CD4-positive, alpha-beta T cell (primary cell): Measurements from ENCODE around the gene FBXO30. TPM values are rescaled to one million over a fixed set of nuclear protein-coding genes. Genes with fewer than 3 reads are reported as not detected.

Experiments used
- ATAC-seq: fragments of 200-7000 bp; cut with Tn5 transposase; one replicate; pipeline ENCODE4 v1.10.0; 2022; ENCODE audit warnings: mild to moderate bottlenecking; ENCODE audit not compliant: poor library complexity
- CTCF ChIA-PET: fragments of 350-600 bp; sonication (Branson Sonifier 250); formaldehyde crosslinking; loops from one replicate; lab custom pipeline; 2021; ENCODE audit warnings: antibody characterized with exemption, inconsistent platforms; lab: Charles Lee
- POLR2A ChIA-PET: fragments of 350-600 bp; sonication (Branson Sonifier 250); formaldehyde crosslinking; loops from one replicate; lab custom pipeline; 2021; ENCODE audit warnings: antibody characterized with exemption, inconsistent platforms; lab: Charles Lee
- DNase-seq, 14 experiments: peaks; one replicate each; pipeline ENCODE4 v3.0.0-alpha.2; 2013 to 2020; ENCODE audit warnings: mixed read lengths in 2 of 14
- H3K27ac ChIP-seq, 2 donors: one replicate each; pipeline versions ENCODE4 v1.5.1 to v1.7.0; 2013; ENCODE audit warnings: low read length in 2 of 2, low read depth in 1 of 2, mild to moderate bottlenecking in 1 of 2
- H3K27me3 ChIP-seq, 2 experiments: 1 replicate in 1 of 2; 2 replicates in 1 of 2; pipeline versions ENCODE4 v1.6.1 to v1.7.0; 2013; ENCODE audit warnings: low read length in 2 of 2, control low read depth in 1 of 2, mild to moderate bottlenecking in 1 of 2, moderate library complexity in 1 of 2; ENCODE audit not compliant: insufficient read depth in 2 of 2, control insufficient read depth in 1 of 2
- H3K36me3 ChIP-seq: one replicate; pipeline ENCODE4 v1.6.1; 2013; ENCODE audit warnings: low read length, control low read depth; ENCODE audit not compliant: insufficient read depth
- H3K4me1 ChIP-seq: one replicate; pipeline ENCODE4 v1.6.1; 2013; ENCODE audit warnings: low read length, control low read depth; ENCODE audit not compliant: insufficient read depth
- H3K4me3 ChIP-seq: one replicate; pipeline ENCODE4 v1.5.1; 2013; ENCODE audit warnings: mild to moderate bottlenecking, low read length, moderate library complexity
- H3K9me3 ChIP-seq, 2 experiments: 1 replicate in 1 of 2; 2 replicates in 1 of 2; pipeline versions ENCODE4 v1.6.1 to v1.7.0; 2013; ENCODE audit warnings: low read length in 2 of 2, mild to moderate bottlenecking in 2 of 2, control low read depth in 1 of 2, moderate library complexity in 1 of 2; ENCODE audit not compliant: control insufficient read depth in 1 of 2, insufficient read depth in 1 of 2
- H3K27ac Mint-ChIP-seq: one replicate; pipeline ENCODE4 v1.8.0; 2020; ENCODE audit warnings: mixed read lengths
- H3K27me3 Mint-ChIP-seq: one replicate; pipeline ENCODE4 v1.8.0; 2021; ENCODE audit warnings: mixed read lengths
- H3K36me3 Mint-ChIP-seq: one replicate; pipeline ENCODE4 v1.8.0; 2021; ENCODE audit warnings: low read depth, mixed read lengths
- H3K4me1 Mint-ChIP-seq: one replicate; pipeline ENCODE4 v1.8.0; 2021; ENCODE audit warnings: low read depth, mixed read lengths
- H3K4me3 Mint-ChIP-seq: one replicate; pipeline ENCODE4 v1.8.0; 2020; ENCODE audit warnings: mild to moderate bottlenecking, mixed read lengths
- H3K9me3 Mint-ChIP-seq: one replicate; pipeline ENCODE4 v1.8.0; 2020; ENCODE audit warnings: mixed read lengths
- intact Hi-C, 2 experiments: fragments of 100-400 bp; cut with DNase I in 1 of 2; cut with micrococcal nuclease in 1 of 2; formaldehyde crosslinking; loops; one replicate each; pipeline versions ENCODE4 v1.15.1 to v1.9.0; 2023 to 2025; cut with DNase I, micrococcal nuclease
- polyA plus RNA-seq, 2 donors: library from polyadenylated mRNA; unstranded; fragments of 120-200 nt; gene quantifications; one replicate each; pipeline ENCODE4 v1.2.1, GENCODE V29; 2013
- total RNA-seq, 174 experiments: library from RNA in 2 of 174; stranded (reverse) in 2 of 174; gene quantifications; one replicate each; pipeline ENCODE4 v1.2.3 and lab custom pipeline; 2021 to 2026
- TF ChIP-seq, protein P1 (sequence below): fragments of 200-600 bp; IDR thresholded peaks from one replicate; pipeline ENCODE4 v1.8.0; 2022; ENCODE audit warnings: antibody characterized with exemption, mild to moderate bottlenecking

FBXO30 gene, protein sequence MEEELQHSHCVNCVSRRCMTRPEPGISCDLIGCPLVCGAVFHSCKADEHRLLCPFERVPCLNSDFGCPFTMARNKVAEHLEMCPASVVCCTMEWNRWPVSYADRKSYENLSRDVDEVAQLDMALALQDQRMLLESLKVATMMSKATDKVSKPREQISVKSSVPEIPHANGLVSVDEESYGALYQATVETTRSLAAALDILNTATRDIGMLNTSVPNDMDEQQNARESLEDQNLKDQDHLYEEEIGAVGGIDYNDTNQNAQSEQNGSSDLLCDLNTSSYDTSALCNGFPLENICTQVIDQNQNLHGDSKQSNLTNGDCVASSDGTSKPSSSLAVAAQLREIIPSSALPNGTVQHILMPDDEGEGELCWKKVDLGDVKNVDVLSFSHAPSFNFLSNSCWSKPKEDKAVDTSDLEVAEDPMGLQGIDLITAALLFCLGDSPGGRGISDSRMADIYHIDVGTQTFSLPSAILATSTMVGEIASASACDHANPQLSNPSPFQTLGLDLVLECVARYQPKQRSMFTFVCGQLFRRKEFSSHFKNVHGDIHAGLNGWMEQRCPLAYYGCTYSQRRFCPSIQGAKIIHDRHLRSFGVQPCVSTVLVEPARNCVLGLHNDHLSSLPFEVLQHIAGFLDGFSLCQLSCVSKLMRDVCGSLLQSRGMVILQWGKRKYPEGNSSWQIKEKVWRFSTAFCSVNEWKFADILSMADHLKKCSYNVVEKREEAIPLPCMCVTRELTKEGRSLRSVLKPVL
- 1 to 10 TPM; 1.3 to 1.4 TPM for total RNA-seq
- polyA plus RNA-seq (2013, experiment 1 of 2), result 4.4 TPM
- 3.8 TPM for polyA plus RNA-seq (2013, experiment 2 of 2)
- total RNA-seq (lab: John Stamatoyannopoulos, UW), result 8.1 to 62.7 (median 26.5) reads per million in 172 experiments

DNA sequence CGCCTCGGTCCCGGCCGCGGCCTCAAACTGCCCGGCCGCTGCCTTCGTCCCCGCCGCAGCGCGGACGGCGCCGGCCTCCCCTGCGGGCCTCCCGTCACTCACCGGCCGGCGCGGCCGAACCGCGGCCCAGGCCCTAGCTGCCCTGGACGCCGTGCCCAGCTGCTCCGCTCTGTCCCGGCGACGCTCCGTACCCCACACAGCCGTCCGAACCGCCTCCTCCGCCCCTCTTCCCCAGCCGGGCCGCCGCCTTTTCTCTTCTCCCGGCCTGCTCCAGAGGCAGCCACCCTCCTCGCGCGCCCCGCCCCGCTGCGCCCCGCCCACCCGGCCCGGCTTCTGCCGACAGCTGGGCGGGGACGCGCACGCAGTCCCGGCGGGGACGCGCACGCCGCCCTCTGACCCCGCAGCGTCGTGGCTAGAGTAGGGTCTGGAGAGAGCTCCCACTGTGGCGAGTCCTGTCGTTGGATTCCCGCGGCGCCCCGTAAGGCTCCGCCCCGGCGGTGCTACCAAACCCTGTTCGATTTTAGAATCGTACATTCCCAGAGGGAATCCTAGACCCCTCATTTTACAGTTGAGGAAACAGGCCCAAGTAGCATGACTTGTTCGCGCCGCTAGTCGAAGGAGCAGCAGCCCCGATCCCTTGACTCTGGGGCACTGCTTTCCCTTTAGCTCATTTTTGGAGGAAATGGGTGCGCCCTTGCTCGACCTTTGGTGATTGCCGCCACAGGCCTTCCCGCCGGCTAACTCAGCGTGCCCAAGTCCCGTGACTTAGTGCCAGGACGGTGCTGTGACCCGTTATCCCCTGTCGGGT, at the start of gene FBXO30:
Gene FBXO30, minus strand, starts transcription at position 295 of the 808 bp plus-strand sequence. CDS start 8,390 bp downstream, outside the sequence.
- CTCF ChIA-PET, result interaction anchor here (0.6 to 1.2 kb wide), 2 partner anchors 79 to 83 kb away, joined by 3 read pairs; no protein-coding TSS in a partner anchor
- Histone ChIP-seq H3K36me3 (no peaks in the 10 kb centered on the region), H3K27ac (peak within 1 kb of the TSS; percentile 68 to 85), H3K9me3 (no peaks in the 10 kb centered on the region), H3K27me3 (no peaks in the 10 kb centered on the region), H3K4me3 (peak within 1 kb of the TSS; percentile 91), H3K4me1 (peaks cover 19% of the 10 kb centered on the region)
- Mint-ChIP-seq H3K4me3 (peak within 1 kb of the TSS; percentile 98), H3K27me3 (no peaks in the 10 kb centered on the region), H3K36me3 (peaks cover 8% of the 10 kb centered on the region), H3K9me3 (no peaks in the 10 kb centered on the region), H3K4me1 (peaks cover 68% of the 10 kb centered on the region), H3K27ac (peak within 1 kb of the TSS; percentile 94)
- TF ChIP-seq, protein P1, sequence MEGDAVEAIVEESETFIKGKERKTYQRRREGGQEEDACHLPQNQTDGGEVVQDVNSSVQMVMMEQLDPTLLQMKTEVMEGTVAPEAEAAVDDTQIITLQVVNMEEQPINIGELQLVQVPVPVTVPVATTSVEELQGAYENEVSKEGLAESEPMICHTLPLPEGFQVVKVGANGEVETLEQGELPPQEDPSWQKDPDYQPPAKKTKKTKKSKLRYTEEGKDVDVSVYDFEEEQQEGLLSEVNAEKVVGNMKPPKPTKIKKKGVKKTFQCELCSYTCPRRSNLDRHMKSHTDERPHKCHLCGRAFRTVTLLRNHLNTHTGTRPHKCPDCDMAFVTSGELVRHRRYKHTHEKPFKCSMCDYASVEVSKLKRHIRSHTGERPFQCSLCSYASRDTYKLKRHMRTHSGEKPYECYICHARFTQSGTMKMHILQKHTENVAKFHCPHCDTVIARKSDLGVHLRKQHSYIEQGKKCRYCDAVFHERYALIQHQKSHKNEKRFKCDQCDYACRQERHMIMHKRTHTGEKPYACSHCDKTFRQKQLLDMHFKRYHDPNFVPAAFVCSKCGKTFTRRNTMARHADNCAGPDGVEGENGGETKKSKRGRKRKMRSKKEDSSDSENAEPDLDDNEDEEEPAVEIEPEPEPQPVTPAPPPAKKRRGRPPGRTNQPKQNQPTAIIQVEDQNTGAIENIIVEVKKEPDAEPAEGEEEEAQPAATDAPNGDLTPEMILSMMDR, result no peak
- ATAC-seq (peak; percentile 87), DNase-seq (peak; percentile 72 to 96 (median 83))
- POLR2A ChIA-PET, result interaction anchor here (0.9 to 3.4 kb wide), 8 partner anchors 9 to 1971 kb away, joined by 3 to 60 read pairs (median 4); partner anchors contain the start of genes EPM2A, LTV1 and SHPRH
- intact Hi-C loops, result loop anchor here (2.0 to 10.0 kb wide), 6 partner anchors 78 to 1720 kb away; partner anchors contain the start of genes EPM2A (in 1 of the 2), SF3B5 (in 1 of the 2), SHPRH (in 1 of the 2) and STXBP5 (in 1 of the 2)

DNA sequence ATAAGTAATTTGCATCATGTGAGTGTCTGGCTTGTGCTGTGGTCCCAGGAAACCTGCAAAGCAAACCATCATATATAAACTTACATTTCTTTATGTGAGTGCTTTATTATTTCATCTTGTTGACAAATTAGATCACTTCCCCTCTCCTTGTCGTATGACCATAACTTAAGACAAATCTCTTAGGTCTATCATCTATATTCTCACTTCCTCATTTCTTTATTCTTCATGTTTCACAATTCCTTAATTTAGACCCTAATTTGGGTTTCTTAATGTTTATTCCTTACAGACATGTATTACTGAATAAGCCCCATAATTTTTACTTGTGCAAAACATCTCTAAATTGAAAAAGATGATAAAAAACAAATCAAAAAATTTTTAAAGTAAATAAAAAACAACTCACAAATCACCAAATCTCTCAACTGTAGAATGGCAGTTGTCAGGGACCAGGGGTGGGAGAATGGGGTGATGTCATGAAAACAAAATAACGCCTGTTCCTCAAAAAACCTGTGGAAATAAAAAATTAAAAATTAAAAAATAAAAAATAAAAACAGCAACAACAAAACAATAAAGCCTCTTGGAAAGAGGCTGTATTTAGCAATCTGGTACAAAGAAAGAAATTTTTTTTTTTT, 49.5 kb upstream of the FBXO30 start:
- no peaks in the 10 kb centered on the region for H3K27me3 ChIP-seq
- no peak overlapping the region for H3K4me3 Mint-ChIP-seq
- H3K36me3 Mint-ChIP-seq, result peaks cover 9% of the 10 kb centered on the region
- intact Hi-C loops, result no loop called here
- no peak overlapping the region for H3K27ac Mint-ChIP-seq
- peaks cover 4% of the 10 kb centered on the region for H3K9me3 Mint-ChIP-seq
- TF ChIP-seq, protein P1, result no peak
- H3K4me3 ChIP-seq, result no peak overlapping the region
- H3K27ac ChIP-seq, result no peak overlapping the region
- no peaks in the 10 kb centered on the region for H3K36me3 ChIP-seq
- ChIA-PET CTCF (no interaction called here), POLR2A (interaction anchor here (4.5 kb wide), 1 partner anchor 49 kb away, joined by 22 read pairs; the partner anchor contains the start of gene FBXO30)
- no peak for DNase-seq
- H3K4me1 Mint-ChIP-seq, result peaks cover 39% of the 10 kb centered on the region
- H3K4me1 ChIP-seq, result peaks cover 18% of the 10 kb centered on the region
- no peaks in the 10 kb centered on the region for H3K27me3 Mint-ChIP-seq
- no peak for ATAC-seq
- peaks cover 0 to 6% of the 10 kb centered on the region in 2 experiments for H3K9me3 ChIP-seq
